HG02759 (cell line): ENCODE measurements around the gene TNFRSF21.
A peak's percentile ranks its signal among the peaks of the same experiment; 100 is the strongest.

Experiments used
- ATAC-seq: cut with Tn5 transposase; IDR thresholded peaks from one replicate; pipeline ENCODE4 v1.9.1; 2021; ENCODE audit warnings: mild to moderate bottlenecking, moderate library complexity; ENCODE audit not compliant: unreplicated experiment

TNFRSF21 gene

GRCh38 chr6:47254051-47254450 is 55.7 kb downstream of the TNFRSF21 start:
- no peak for ATAC-seq

GRCh38 chr6:47253136-47253535 is 56.6 kb downstream of the TNFRSF21 start:
- ATAC-seq, result no peak

DNA sequence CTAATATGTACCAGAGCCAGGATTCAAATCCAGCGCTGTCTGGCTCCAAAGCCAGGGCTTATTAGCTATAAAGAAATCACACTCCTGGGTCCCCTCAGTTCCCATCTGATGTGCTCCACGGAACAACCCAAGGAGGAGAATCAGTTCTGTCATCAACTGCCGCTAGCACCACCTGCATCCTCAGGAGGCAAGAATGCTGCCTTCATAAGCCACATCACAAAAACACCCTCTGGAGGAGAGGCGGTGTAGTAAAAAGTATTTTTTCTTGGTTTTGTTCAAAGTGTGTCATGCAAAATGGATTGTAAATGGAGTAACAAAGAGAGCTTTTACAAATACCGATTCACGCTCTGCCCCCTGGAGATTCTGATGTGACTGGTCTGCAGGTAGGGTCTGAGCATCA is 57.1 kb downstream of the TNFRSF21 start:
- ATAC-seq, result no peak

DNA sequence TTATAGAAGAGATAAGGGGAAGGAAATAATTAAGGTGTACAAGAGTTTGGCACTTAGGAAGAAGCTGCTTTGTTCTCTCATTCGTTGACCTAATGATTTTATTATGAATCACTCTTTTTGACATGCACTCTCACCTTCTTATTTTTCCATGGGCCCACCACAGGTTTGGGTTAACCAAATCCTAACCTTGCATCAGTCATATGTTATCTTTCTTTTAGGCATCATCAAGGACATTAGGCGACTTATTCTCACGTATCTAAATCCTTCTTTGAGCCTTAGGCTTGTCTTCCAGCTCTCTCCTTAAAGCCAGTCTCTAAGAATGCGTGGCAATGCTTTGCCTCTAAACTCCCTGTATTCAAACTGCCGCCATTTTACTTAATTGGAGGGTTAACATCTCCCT is 58.3 kb downstream of the TNFRSF21 start:
- ATAC-seq, result no peak

- ATAC-seq, result peak; percentile 22
These were observed 59.4 kb downstream of the TNFRSF21 start for GRCh38 chr6:47250302-47250701.

DNA sequence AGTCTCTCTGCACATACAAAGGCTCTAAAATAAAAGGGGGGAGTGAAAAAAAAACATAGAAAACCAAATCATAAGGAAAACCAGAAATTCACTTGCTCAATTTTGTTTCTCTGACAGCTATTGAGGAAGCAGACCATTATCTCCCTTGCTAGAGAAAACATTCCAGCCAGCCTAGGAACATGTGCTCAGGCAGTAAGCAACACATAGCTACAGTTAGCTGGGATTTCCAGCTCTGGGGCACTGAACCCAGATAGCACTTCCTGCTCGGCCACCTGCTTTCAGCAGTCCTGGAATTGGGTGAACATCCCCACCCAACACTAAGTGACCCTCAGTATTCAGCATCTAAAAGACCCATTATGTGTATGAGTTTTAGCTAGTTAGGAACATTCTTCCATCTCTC is 61.3 kb downstream of the TNFRSF21 start:
- ATAC-seq, result no peak

- ATAC-seq, result peak; percentile 57
These were observed 62.4 kb downstream of the TNFRSF21 start for GRCh38 chr6:47247227-47247797.

DNA sequence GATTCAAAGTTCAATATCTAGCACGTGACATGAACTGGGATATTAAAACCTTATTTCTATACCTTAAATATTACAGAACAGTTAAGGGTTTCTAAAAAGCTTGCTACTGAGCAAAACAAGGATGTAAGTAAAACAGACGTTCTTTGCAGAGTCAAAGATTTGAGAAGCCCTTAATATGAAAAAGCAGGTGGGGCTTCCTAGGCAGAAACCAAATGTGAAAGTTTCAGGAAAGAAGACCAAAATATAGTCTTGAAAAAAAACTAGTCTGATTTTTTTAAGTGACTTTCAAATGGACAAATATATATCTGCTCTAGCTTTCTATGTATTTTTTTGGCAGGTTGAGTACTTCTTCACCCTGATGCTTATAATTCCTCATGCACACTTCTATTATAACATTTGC is 63.2 kb downstream of the TNFRSF21 start:
- ATAC-seq, result no peak

- ATAC-seq, result no peak
These were observed 63.8 kb downstream of the TNFRSF21 start for GRCh38 chr6:47245745-47246371.

GRCh38 chr6:47242483-47243386 is 67.0 kb downstream of the TNFRSF21 start:
- ATAC-seq, result peak; percentile 96

DNA sequence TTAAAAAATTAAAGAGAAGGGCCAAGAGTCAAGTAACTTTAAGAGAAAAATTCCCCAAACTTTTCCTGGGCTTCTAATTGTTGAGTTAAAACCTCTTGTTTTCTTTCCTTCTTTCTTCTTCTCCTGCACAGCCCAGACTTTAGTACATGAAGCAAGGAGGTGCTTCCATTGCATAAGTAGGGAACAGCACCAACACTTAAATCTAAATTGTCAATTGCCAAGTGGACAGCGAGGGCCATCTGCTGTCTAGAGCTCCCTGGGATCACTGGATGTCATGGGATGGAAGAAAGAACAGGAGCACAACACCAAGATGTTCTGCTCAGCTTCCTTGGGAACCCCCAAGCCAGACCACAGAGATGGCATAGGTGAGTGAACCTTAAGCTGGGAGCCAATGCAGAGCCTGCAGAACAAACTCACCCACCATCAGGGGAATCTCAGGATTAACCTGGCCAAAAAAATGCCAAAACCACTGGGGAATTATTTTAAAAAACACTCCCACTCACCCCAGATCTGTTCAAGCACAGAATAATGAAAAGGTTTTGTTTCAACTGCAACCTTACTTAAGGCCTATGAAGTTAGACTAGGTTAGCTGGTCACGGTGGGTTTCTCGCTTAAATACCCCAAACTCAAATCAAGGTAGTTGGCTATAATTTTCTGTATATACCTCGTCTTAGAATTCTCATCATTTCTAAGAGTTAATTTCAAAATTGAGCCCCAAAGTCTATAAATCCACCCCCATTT is 67.8 kb downstream of the TNFRSF21 start:
- ATAC-seq, result peak; percentile 2

- ATAC-seq, result no peak
These were observed 69.3 kb downstream of the TNFRSF21 start for GRCh38 chr6:47240277-47240890.

- ATAC-seq, result no peak
These were observed 70.2 kb downstream of the TNFRSF21 start for GRCh38 chr6:47239546-47239945.

- no peak for ATAC-seq
These were observed 71.2 kb downstream of the TNFRSF21 start for GRCh38 chr6:47238456-47238995.

GRCh38 chr6:47237196-47237595 is 72.5 kb downstream of the TNFRSF21 start:
- ATAC-seq, result no peak

DNA sequence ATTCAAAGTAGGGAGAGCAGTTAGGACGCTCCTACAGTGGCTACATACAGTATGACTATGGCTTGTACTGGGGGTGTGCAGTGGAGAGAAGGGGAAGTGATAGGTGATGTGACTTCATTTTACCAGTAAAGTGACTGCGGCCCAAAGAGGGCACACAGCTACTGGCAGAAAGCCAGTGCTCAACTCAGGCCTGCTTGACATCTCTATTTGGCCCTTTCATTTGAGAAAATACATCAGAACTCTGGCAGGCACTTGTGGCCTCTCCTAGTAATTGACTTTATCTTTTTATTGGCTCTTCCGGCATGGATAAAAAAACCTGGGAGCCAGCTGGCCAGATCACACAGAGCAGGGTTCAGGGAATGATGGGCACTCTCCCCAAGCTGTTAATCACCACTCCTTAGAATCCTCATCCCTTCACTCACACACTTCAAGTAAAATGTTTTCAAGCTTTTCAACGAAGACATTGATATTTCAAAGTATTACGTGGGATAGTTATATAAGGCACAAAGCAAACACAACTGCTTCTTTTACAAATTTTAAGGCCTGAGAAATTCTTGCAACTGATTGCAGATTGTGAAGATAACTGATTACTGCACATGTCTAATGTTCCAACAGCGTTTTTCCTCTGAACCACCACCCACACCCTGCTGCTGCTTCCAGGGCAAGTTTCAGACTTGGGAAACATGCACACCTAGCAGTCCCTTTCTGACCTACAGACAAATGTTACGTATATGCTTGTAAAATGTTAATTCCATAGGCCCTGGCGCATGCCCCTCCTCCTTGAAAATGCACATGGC is 73.5 kb downstream of the TNFRSF21 start:
- ATAC-seq, result peak; percentile 64

DNA sequence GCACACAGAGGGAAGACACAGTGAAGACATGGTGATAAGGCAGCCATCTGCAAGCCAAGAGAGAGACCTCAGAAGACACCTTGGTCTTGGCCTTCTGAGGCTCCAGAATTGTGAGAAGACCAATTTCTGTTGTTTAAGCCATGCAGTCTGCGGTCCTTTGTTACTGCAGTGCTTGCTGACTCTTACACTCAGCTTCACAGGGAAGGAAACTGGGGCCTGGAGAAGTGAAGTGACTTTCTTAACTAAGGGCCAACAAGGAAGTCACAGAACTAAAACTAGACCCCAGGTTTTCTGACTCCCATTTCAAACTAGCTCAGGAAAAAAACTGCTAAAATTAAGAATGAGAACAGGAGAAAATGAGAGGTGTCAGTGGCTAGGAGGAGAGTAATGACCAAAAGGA is 74.3 kb downstream of the TNFRSF21 start:
- no peak for ATAC-seq

GRCh38 chr6:47234266-47234933 is 75.3 kb downstream of the TNFRSF21 start:
- ATAC-seq, result no peak

DNA sequence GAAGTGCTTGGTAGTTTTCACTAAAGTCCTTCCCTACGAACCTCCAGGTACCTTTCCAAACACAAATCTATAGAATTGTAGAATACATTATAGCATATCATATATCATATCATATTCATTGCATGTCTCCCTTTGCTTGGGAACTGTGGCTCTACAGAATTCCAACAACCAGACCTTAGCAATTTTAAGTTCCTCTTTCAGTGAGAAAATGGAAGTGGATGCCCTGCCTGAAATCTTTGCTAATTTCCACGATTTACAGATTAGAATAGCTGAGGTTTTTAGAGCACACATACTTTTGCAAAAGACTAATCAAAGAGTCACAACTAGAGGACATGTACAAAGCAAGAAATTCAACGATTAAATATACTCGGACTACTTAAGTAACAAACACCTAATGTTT is 78.6 kb downstream of the TNFRSF21 start:
- no peak for ATAC-seq
